GM19455 (cell line): ENCODE data around the gene SRD5A1.

Experiments used
- ATAC-seq: cut with Tn5 transposase; IDR thresholded peaks from one replicate; pipeline ENCODE4 v1.9.1; 2021; ENCODE audit not compliant: unreplicated experiment

Gene SRD5A1

GRCh38 chr5:6711409-6712141 lies 78.3 kb downstream of the SRD5A1 start:
- no peak for ATAC-seq

GRCh38 chr5:6712142-6712576 lies 78.9 kb downstream of the SRD5A1 start:
- ATAC-seq, result peak; percentile 23

- ATAC-seq, result peak; percentile 56
These were observed 79.5 kb downstream of the SRD5A1 start for GRCh38 chr5:6712577-6713273.

GRCh38 chr5:6713274-6714225 lies 80.3 kb downstream of the SRD5A1 start, which contains the start of gene TENT4A:
Gene TENT4A, plus strand, starts transcription at chr5:6713432. Its CDS starts 552 bp downstream, at chr5:6713984.
- peak; percentile 11 for ATAC-seq

- ATAC-seq, result no peak
These were observed 81.2 kb downstream of the SRD5A1 start for GRCh38 chr5:6714226-6715041.

- no peak for ATAC-seq
These were observed 82.0 kb downstream of the SRD5A1 start for GRCh38 chr5:6715271-6715670.

GRCh38 chr5:6715758-6716628 lies 82.8 kb downstream of the SRD5A1 start:
- no peak for ATAC-seq

GRCh38 chr5:6716629-6717149 lies 83.4 kb downstream of the SRD5A1 start:
- no peak for ATAC-seq

GRCh38 chr5:6717247-6717646 lies 84.0 kb downstream of the SRD5A1 start:
- ATAC-seq, result no peak

- ATAC-seq, result no peak
These were observed 84.4 kb downstream of the SRD5A1 start for GRCh38 chr5:6717687-6718086.

GRCh38 chr5:6718161-6718681 lies 85.0 kb downstream of the SRD5A1 start:
- no peak for ATAC-seq

- ATAC-seq, result no peak
These were observed 85.5 kb downstream of the SRD5A1 start for GRCh38 chr5:6718718-6719117.

- ATAC-seq, result no peak
These were observed 86.2 kb downstream of the SRD5A1 start for GRCh38 chr5:6719417-6719816.

GRCh38 chr5:6719896-6720560 lies 86.8 kb downstream of the SRD5A1 start:
- ATAC-seq, result no peak

- no peak for ATAC-seq
These were observed 87.3 kb downstream of the SRD5A1 start for GRCh38 chr5:6720561-6720921.

- ATAC-seq, result no peak
These were observed 88.2 kb downstream of the SRD5A1 start for GRCh38 chr5:6721442-6721841.

- peak; percentile 66 for ATAC-seq
These were observed 88.8 kb downstream of the SRD5A1 start for GRCh38 chr5:6722015-6722414.

- ATAC-seq, result no peak
These were observed 90.0 kb downstream of the SRD5A1 start for GRCh38 chr5:6723122-6723815.
